H54 (cell line): ENCODE data around the gene DCTN3.

ENCODE experiments used
- DNase-seq: peaks from one replicate; pipeline ENCODE4 v3.0.0; 2011; ENCODE audit warnings: low spot score, mixed read lengths; ENCODE audit not compliant: insufficient read length
- FAIRE-seq: peaks from 3 replicates; lab custom pipeline; 2011; peaks lifted over from hg19 to GRCh38; lab: Jason Lieb, UNC
- POLR2A ChIP-seq: IDR thresholded peaks from 2 replicates; pipeline ENCODE4 v1.6.1; 2011; ENCODE audit warnings: low read depth, mild to moderate bottlenecking, low read length

DCTN3 gene

GRCh38 chr9:34637356-34638137 is 17.3 kb upstream of the DCTN3 start, which contains the start of gene SIGMAR1:
SIGMAR1 (minus strand) TSS chr9:34637787; CDS start chr9:34637697, 90 bp downstream.
- no peak for FAIRE-seq
- peak; percentile 77 for DNase-seq
- TF ChIP-seq POLR2A = peak; percentile 80

GRCh38 chr9:34636791-34637355 is 16.6 kb upstream of the DCTN3 start:
- TF ChIP-seq POLR2A = no peak
- DNase-seq (no peak), FAIRE-seq (no peak)

GRCh38 chr9:34635556-34635955 is 15.3 kb upstream of the DCTN3 start:
- no peak for TF ChIP-seq POLR2A
- DNase-seq = no peak
- no peak for FAIRE-seq

GRCh38 chr9:34634551-34635248 is 14.4 kb upstream of the DCTN3 start:
- FAIRE-seq = no peak
- no peak for DNase-seq
- no peak for TF ChIP-seq POLR2A

- peak; percentile 57 for FAIRE-seq
- TF ChIP-seq POLR2A = no peak
- DNase-seq = peak; percentile 78
Measured at GRCh38 chr9:34633851-34634550, 13.7 kb upstream of the DCTN3 start.

- TF ChIP-seq POLR2A = no peak
- FAIRE-seq (no peak), DNase-seq (no peak)
Measured at GRCh38 chr9:34633166-34633565, 12.9 kb upstream of the DCTN3 start.

- DNase-seq = no peak
- FAIRE-seq = no peak
- TF ChIP-seq POLR2A = no peak
Measured at GRCh38 chr9:34630402-34631154, 10.3 kb upstream of the DCTN3 start.

- DNase-seq = no peak
- FAIRE-seq = no peak
- no peak for TF ChIP-seq POLR2A
Measured at GRCh38 chr9:34629491-34629808, 9.2 kb upstream of the DCTN3 start.

- DNase-seq (no peak), FAIRE-seq (no peak)
- no peak for TF ChIP-seq POLR2A
Measured at GRCh38 chr9:34628656-34629490, 8.6 kb upstream of the DCTN3 start, which contains the start of gene ARID3C. ARID3C (minus strand) TSS chr9:34629066; CDS start chr9:34628014, 1,052 bp downstream.

GRCh38 chr9:34627716-34628655 is 7.7 kb upstream of the DCTN3 start:
- no peak for TF ChIP-seq POLR2A
- FAIRE-seq (no peak), DNase-seq (no peak)

- FAIRE-seq = no peak
- no peak for DNase-seq
- TF ChIP-seq POLR2A = no peak
Measured at GRCh38 chr9:34625186-34625486, 4.8 kb upstream of the DCTN3 start.
